Sigmoid colon (tissue), 4 donors: ENCODE results near the gene POP5.

Experiments
- CTCF ChIP-seq, 4 experiments: fragments of 450-650 bp in 3 of 4; fragments of 200-600 bp in 1 of 4; IDR thresholded peaks; one replicate each; pipeline ENCODE4 v1.5.1; 2016 to 2019; ENCODE audit warnings: antibody characterized with exemption in 4 of 4, mild to moderate bottlenecking in 3 of 4, moderate library complexity in 2 of 4
- POLR2AphosphoS5 ChIP-seq, 4 donors: sonication (generic); formaldehyde crosslinking; IDR thresholded peaks; one replicate each; pipeline ENCODE4 v1.6.1; 2017; ENCODE audit warnings: antibody characterized with exemption in 4 of 4

GRCh38 chr12:120538281-120539156 lies 42.7 kb downstream of the POP5 start:
- TF ChIP-seq POLR2AphosphoS5 (IDR thresholded peaks at IDR 0.05) (peak in 3 of 4 donors; percentile 52 to 68 (median 57)), CTCF (IDR thresholded peaks at IDR 0.05) (no peak)
